HG03064 (cell line): ENCODE measurements around the gene KLF7.

Experiments
- ATAC-seq: cut with Tn5 transposase; IDR thresholded peaks from one replicate; pipeline ENCODE4 v1.9.1; 2021; ENCODE audit warnings: low read depth; ENCODE audit not compliant: unreplicated experiment

The KLF7 gene

DNA sequence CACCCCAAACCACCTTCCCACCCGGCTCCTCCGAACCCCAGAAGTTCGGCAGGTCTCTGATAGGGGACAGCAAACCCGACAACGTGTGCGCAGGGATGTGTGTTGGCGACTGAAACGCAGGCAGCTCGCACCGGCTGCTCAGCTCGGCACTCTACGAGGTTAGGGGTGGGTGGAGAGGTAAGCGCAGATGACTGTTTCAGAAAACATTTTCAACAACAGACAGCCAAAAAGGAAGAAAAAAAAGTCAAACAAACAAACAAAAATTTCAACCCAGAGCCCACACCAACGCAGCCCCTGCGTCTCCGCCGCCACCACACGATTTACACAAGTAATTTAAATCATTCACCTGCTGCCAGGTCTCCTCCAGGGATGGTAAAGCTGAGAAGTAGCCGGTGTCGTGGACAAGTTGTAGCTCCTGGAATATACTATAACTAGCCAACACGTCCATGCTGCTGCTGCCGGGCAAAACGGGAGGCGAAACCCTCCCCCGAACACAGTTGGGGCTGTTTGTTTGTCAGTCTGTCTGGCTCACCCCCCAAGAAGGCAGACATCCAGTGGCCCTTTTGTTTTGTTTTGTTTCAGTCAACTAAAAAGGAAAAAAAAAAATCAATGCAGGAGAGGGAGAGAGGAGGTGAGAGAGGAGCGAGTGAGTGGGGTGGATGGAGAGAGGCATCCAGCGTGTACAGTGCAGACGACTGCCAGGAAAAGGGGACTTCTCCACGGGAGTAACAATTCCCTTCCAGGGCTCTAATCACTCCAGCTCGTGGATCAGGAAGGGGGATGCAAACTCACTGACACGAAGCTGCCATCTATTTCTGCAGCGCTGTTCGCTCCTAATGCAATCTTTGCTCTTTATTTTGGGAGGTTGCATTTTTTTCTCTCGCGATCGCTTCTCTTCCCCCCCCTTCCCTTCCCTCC lies at the start of gene KLF7:
KLF7 (minus strand) TSS at position 828 of the 918 bp plus-strand sequence; CDS start at position 448, 380 bp downstream.
- ATAC-seq, result no peak

DNA sequence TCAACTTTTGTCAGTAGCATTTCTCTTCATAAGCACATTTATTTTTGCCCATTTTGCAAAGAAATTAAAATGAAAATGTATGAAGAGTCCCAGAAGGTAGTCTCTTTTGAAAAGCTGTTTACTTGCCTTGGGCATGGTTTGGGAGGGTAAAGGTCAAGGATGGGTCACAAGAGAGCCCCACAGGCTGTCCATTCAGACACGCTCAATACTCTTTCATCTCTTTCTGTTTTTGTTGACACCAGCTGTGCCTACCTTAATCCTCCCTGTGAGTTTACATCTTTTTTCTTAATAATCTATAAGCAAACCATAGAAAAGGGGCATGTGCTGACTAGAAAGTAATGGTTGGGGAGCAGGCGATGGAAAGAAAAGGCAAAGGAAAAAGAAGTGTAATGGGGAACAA lies 49.6 kb upstream of the KLF7 start:
- no peak for ATAC-seq

DNA sequence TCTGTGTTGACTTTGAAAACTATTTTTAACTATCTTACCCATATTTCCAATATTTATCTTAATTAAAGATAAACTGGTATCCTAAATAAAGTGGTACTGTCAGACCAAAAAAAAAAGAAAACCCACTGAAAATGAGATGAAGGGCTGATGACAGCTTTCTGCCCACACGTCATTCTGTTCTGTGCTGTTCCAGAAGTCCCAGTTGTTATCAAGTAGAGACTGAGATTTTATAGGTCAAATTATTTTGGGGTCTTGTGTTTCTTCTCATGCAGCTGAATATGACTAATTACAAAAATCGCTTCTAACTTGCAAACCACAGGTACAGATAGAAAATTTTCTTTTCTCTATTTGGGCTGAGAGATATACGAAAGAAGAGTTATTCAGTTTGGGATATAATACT lies 48.7 kb upstream of the KLF7 start:
- ATAC-seq, result no peak

DNA sequence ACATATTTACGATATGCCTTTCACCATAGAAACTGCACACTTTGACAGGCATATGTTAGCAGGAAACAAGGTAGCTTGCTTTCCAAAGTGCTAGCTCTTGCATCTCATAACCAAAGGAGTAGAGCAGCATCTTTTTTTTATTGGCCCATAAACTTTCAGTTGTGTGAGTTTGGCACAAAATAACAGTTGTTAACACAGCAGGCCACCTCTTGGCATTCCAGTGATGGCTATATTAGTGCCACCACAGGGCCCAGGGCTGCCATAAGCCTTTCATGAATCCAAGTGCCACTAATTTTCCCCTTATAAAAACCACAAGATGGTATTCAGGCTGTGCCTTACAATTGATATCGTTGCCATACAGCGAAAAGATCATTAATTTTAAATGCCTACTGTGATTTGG lies 40.3 kb upstream of the KLF7 start:
- no peak for ATAC-seq

DNA sequence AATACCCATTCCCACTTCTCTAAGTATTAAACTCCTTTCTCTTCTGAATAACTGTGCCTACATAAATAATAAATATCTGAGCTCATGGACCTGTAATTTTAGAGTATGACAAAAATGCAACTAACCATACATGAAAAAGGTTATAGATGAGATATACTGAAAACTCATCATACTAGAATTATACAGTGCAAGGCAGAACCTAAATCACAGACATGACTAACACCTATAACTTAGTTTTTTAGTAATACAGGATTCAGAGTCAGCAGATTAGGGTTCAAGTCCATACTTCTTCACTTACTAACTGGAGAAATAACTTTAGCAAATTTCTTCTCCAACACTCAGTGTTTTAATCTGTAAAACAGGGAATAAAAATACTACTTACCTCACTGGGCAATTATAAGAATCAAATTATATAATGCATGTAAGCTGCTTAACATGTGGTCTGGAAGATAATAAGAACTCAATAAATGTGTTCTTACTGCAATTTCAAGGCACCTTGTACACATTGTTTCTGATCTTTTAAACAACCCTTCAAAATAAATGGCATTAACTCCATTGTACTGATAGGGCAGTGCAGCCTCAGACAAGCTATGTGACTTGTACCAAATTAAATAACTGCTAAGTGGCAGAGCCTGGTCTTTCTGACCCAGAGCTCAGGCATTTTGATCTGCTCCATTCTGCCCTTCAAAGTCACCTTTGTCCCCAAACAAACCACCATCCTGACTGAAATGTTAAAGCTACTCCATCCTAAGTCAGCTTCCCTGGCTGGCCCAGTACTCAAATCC lies 39.6 kb upstream of the KLF7 start:
- no peak for ATAC-seq

DNA sequence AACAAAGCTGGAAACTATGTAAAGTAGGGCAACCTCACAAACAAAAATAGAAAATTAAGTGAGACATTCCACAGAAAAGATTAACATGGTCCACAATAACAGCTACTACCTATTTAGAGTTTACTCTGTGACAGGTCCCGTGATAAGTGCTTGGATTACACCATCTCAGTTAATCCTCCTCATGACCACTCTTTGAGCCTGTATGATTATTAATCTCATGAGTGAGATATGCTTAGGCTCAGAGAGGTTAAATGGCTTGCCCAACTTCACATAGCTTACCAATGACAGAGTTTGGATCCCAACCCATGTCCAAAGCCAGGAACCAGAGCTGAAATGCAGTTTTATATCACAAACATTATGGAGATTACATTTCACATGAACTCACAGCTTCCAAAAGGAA lies 37.3 kb upstream of the KLF7 start:
- ATAC-seq, result no peak

DNA sequence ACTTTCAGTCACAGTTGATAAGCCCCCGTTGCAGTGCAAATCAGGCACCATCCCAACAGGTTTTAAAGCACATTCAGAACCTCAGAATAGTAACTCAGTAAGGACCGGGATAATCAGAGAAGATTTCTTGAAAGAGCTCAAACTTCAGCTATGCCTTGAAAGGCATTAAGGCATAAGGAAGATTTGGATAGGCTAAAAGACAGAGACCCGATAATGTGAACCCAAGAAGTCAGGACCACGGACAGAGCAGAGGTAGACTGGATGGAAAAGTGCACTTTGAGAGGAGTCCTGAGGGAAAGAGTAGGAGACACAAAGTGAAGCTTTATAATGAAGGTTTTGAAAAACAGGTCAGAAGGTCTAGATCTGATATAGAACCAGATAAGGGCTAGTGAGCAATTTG lies 36.9 kb upstream of the KLF7 start:
- ATAC-seq, result no peak

DNA sequence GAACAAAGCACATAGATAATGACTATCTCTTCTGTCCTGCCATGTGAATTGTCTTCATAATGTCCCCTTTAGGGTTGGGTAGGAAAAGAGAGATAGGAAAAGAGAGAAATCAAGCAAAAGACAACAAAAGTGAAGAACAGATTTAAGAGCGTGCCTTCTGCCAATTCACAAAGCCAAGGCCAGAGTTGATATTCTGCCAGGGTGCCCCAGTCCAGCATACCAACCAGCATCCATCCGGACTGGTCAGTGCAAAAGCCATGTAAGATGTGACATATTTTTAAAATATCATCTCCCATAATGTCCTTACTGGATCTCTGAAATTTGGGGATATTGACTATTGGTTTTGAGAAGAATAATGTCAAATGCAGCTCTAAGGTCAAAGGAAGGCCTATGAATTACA lies 35.7 kb upstream of the KLF7 start:
- no peak for ATAC-seq

DNA sequence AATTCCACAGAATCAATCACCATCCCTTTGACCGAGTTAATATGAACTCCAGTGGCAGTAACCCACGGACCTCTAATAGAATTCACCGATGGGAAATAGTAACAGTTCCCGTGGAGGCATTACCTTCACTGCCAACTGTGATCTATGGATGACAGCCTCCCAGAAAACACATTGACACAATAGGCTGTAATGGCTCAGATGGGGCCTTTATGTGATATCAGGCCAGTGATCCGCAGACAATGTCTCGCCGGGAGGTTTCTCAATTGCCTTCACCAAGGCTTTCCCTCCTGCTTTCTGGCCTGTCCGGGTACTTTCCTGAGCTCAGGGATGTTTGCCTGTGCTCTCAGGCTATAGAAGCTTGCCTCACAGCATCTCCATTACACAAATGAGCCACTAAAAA lies 34.4 kb upstream of the KLF7 start:
- ATAC-seq, result no peak

DNA sequence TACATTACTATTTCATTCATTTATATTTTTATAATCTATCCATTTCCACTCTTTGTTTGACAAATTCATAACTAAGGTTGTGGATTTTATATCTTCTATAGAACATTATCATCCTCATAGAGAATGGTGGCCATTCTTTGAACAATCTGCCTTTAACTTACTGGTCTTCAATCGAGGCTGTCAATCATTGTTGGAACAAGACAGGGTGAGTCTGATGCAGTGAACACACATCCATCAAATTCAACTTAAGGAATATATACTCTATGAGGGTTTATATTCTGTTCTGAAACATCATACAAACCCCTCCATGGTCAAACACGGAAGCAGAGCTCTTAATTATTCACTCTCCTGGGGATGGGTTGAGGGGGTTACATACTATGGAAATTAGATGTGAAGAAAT lies 28.3 kb upstream of the KLF7 start:
- ATAC-seq, result no peak

DNA sequence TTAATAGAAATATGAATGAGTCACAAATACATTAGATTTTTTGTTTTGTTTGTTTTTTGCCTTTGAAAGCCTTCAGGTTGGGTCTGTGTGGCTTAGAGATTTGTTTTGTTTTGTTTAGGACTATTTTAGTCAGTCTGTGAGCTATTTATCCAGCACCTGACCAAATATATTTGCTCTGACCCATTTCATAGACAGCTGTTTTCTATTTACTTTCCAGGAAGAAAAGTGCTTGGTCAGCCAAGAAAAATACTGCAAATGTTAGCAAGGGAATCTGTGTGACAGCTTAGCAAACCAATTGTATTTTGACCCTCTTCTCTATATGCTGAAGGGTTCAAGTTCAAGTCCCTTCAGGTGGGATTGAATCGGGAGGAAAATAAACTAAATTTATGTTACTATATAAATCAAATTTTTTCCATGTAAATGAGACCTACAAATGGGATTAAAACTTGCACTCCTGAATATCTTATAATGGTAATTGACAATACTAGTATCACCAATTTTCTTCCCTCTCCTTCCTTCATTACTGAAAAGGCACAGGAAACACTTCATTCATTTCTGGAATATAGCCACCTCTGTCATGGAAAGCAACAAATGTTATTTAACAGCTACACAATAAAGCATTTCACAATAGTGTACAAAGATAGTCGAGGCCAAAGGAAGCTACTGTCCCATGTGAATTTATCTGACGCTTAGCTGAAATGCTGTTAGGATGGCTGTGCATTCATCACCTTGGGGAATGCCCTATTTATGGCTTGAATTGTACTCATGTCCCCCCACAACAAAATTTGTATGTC lies 23.1 kb upstream of the KLF7 start:
- no peak for ATAC-seq

DNA sequence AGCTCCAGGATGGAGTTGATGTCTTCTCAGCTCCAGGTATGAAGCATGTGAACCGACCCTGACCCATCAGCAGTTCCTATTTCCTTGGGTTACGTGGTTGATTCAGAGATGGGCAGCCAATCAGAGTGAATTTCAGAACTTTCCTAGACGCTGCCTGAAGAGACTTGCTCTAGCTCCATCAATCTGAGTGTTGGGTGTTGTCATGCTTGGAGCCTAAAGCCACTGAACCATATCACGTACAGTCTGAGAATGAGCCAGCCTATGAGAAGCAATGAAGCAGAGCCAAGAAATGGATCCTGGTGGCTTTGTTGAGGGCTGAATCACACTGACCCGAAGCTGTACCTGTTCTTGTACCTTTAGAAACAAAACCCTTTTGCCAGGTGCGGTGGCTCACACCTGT lies 19.6 kb upstream of the KLF7 start:
- no peak for ATAC-seq

DNA sequence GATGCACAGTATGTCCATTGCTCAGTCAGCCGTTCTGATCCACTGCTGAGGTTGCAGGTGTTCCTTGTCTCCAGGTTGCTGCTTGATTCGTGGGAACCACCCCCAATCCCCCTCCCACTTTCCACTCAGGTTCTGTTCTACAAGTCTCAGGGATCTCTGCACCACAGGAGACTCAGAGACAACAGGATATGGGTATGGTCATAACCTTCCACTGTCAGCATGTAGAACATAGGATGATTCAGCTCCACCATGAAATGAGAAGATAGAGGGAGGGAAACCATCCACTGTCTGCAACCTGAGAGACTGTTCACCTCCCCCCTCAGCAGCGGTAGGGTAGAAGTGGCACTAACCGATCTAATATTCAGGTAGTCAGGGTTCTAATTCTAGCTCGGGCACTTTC lies 19.0 kb upstream of the KLF7 start:
- ATAC-seq, result no peak

DNA sequence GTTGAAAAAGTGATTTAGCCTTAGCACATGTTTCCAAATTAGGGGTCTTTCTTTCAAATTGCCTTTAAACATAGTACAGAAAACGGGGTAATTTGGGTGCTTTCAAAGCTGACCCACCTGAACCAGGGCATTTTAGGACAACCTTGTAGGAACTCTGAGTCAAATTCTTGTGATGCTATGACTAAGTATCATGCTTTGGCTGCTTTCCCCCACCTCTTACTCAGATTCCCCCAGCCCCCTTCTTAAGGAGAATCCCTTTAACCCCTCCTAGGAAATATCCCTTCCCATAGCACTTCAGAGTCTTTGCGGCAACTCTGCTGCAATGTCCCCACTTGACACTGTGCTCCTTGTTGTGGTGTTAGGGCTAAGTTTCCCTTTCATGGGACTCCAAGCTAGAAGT lies 18.6 kb upstream of the KLF7 start:
- ATAC-seq, result no peak

DNA sequence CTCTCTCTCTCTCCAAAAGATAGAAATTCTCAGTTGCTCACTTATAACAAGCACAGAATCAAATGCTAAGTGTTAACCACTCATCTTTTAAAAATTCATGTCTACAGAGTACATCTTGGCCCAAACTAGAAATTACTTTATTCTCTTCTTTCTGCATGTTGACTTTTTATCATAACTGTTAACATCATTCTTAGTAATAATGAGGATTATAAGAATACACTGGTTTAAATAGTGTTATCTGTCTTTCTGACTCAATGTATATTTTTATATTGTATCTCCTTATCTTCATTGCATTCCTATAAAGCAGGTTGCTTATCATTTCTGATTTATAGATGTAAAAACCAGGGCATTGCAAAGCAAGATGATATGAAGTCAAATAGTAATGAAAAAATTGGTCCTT lies 17.8 kb upstream of the KLF7 start:
- ATAC-seq, result no peak

DNA sequence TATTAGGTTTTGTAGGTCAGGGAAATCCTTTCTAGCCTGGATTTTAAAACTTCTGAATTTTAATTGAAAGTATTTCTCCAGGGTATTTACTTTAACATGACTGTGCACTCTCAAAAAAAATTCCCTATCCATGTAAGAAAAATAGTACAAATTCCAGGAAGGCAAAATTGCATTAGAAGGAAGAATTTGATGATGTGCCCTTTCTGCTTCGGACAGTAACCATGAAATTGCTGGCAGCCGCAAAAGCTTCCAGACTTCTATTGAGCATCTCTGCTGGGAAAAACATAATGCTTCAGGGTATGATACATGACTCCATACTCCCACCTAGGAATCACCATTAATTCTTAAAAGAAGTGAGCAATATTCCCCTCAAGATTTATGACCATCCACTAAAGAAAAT lies 17.2 kb upstream of the KLF7 start:
- no peak for ATAC-seq

DNA sequence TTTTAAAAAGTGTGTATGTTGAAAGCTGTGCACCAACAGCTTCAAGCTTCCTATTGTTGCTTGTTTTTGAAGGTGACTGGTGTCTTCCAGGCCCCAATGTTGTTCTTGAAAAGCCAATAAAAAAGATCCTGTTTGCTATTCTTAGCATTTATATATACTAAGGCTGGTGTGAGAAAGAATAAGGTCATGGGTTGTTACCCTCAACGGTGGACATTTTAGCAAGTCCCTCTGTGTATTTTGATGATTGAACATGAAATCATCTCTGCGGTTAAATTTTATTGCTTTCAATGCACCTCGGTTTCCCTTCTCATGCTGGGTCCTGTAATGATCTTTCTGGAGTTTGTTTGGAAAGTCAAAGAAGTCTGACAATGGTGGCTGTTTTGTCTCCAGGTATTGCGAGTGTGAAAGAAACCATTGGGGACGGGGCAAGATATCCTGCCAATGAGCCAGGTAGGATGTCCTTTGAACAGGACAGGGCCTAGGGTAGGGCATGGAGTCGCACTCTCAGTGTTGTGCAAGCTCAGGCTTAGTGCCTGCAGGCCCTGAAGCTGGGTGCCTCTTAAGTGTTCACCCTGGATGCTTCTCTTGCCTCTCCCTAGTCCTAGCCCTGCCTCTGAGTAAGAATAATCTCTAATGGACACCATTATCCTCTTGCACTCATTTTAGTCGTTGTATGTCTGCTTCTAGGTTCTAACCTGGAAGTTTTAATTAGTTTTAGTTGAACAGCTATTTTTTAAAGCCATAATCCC lies 16.0 kb upstream of the KLF7 start:
- ATAC-seq, result no peak

DNA sequence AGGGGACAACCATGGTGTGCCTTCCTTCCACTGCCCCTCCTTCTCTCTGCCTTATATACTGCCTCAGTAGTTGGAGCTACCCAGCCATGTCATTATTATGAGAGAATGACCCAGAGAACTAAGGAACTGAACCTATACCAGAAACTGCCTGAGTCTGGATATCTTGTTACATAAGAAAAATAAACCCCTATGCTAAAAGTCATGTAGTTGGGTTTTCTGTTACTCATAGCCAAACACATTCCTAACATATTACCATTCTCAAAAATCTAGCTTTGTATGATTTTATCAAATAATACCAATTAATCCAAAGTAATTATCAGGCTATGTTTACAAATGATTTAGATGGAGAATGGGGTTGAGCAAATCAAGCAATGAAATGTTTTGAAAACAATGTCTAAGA lies 15.0 kb upstream of the KLF7 start:
- ATAC-seq, result no peak

DNA sequence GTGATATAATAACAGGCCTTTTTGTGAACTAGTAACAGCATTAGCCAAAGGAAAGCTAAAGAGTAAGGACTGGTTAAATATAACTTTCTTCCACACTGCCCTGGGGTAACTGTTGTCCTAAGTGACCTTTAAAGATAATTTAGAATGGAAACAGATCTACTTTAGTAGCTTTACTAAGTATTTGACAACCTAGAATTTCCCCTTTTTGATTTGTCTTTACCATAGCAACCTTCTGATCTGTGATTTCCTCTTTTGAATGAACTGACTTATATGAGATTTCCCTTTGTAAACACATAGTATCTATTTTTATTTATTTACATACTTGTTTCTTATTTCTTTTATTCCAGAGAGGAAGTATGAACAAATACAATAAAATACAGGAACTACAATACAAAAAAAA lies 10.5 kb upstream of the KLF7 start:
- no peak for ATAC-seq

DNA sequence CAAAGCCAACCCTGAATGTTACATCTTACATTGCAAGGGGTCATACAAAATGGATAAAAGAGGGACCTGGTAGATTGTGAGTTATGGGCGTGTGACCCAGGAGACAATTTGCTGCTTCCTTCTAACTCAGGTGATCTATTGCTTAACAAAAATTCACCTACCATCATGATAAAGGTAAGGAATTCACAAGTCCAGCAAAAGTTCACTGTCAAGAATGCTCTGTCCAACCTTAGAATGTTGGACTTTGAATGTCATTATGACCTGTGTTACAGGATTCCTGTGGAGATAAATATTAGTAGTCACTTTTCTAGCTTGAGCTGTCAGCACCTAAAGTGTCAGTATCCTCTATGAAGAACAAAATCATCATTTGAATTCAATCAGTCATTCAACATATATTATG lies 7.9 kb upstream of the KLF7 start:
- no peak for ATAC-seq
